H1 (cell line): ENCODE measurements around the gene DYNLL1. TPM values are rescaled to one million over a fixed set of nuclear protein-coding genes. Genes with fewer than 3 reads are reported as not detected.

ENCODE experiments used
- CTCF ChIA-PET: fragments of 300-600 bp; sonication (Branson Sonifier 250); formaldehyde crosslinking; loops from one replicate; lab custom pipeline; 2021; ENCODE audit not compliant: partially characterized antibody; lab: Charles Lee
- POLR2A ChIA-PET: fragments of 300-600 bp; sonication (Branson Sonifier 250); formaldehyde crosslinking; loops from one replicate; lab custom pipeline; 2021; ENCODE audit warnings: inconsistent platforms; ENCODE audit not compliant: partially characterized antibody; lab: Charles Lee
- DNase-seq, 2 experiments: peaks; one replicate each; pipeline versions ENCODE4 v3.0.0 to v3.0.0-alpha.2; 2010 to 2022; ENCODE audit warnings: low spot score in 2 of 2, low read depth in 1 of 2, mixed read lengths in 1 of 2
- FAIRE-seq: peaks from 2 replicates; lab custom pipeline; 2011; peaks lifted over from hg19 to GRCh38; lab: Jason Lieb, UNC
- H2AFZ ChIP-seq: 2 replicates; pipeline ENCODE4 v1.8.1; 2012; ENCODE audit warnings: low read length, inconsistent platforms
- H2AK5ac ChIP-seq: 2 replicates; pipeline ENCODE4 v1.6.1; 2013; ENCODE audit warnings: low read depth, low read length
- H2BK120ac ChIP-seq: replicated peaks from 2 replicates; pipeline ENCODE3; 2013; ENCODE audit warnings: low read depth, low read length, inconsistent platforms
- H2BK12ac ChIP-seq: 2 replicates; pipeline ENCODE4 v1.6.1; 2013; ENCODE audit warnings: low read depth, low read length
- H2BK15ac ChIP-seq: 2 replicates; pipeline ENCODE4 v1.6.1; 2013; ENCODE audit warnings: low read length
- H2BK20ac ChIP-seq: 2 replicates; pipeline ENCODE4 v1.6.1; 2013; ENCODE audit warnings: low read length
- H2BK5ac ChIP-seq: 2 replicates; pipeline ENCODE4 v1.6.1; 2013; ENCODE audit warnings: low read depth, low read length
- H3K14ac ChIP-seq: 2 replicates; pipeline ENCODE4 v1.6.1; 2013; ENCODE audit warnings: inconsistent platforms; ENCODE audit not compliant: insufficient read length
- H3K18ac ChIP-seq: 2 replicates; pipeline ENCODE4 v1.6.1; 2013; ENCODE audit warnings: low read length; ENCODE audit errors: extremely low read depth
- H3K23ac ChIP-seq: 2 replicates; pipeline ENCODE4 v1.6.1; 2013; ENCODE audit warnings: inconsistent platforms; ENCODE audit not compliant: insufficient read length
- H3K23me2 ChIP-seq: 2 replicates; pipeline ENCODE4 v1.6.1; 2013; ENCODE audit warnings: low read depth, low read length
- H3K27ac ChIP-seq: 2 replicates; pipeline ENCODE4 v1.6.1; 2011; ENCODE audit warnings: low read depth, low read length, inconsistent platforms
- H3K27me3 ChIP-seq, 4 experiments: replicated peaks in 1 of 4; 1 replicate in 1 of 4; 2 replicates in 3 of 4; pipeline versions ENCODE4 v1.6.1 to v1.8.1; 2011 to 2013; ENCODE audit warnings: low read length in 3 of 4, mild to moderate bottlenecking in 3 of 4, inconsistent platforms in 2 of 4, mixed read lengths in 2 of 4, moderate library complexity in 1 of 4; ENCODE audit not compliant: control insufficient read depth in 3 of 4, insufficient read depth in 3 of 4; ENCODE audit errors: extremely low read depth in 1 of 4
- H3K36me3 ChIP-seq, 4 experiments: 2 replicates each; pipeline versions ENCODE4 v1.6.1 to v1.8.1; 2011 to 2013; ENCODE audit warnings: mild to moderate bottlenecking in 4 of 4, low read length in 3 of 4, moderate library complexity in 2 of 4, control low read depth in 1 of 4, inconsistent platforms in 1 of 4; ENCODE audit not compliant: insufficient read depth in 4 of 4, control insufficient read depth in 2 of 4
- H3K4ac ChIP-seq: replicated peaks from 2 replicates; pipeline ENCODE3; 2013; ENCODE audit warnings: low read length, low read depth, mixed read lengths, inconsistent platforms; ENCODE audit not compliant: insufficient read length
- H3K4me1 ChIP-seq, 4 experiments: replicated peaks in 1 of 4; 1 replicate in 1 of 4; 2 replicates in 3 of 4; pipeline versions ENCODE4 v1.6.1 to v1.8.1; 2011 to 2013; ENCODE audit warnings: low read length in 3 of 4, inconsistent platforms in 2 of 4, mixed read lengths in 1 of 4; ENCODE audit not compliant: insufficient read depth in 4 of 4, control insufficient read depth in 3 of 4
- H3K4me2 ChIP-seq, 2 experiments: 2 replicates each; pipeline versions ENCODE4 v1.6.1 to v1.8.1; 2011 to 2013; ENCODE audit warnings: low read depth in 2 of 2, low read length in 2 of 2, control low read depth in 1 of 2, inconsistent platforms in 1 of 2, mild to moderate bottlenecking in 1 of 2; ENCODE audit not compliant: insufficient read depth in 1 of 2
- H3K4me3 ChIP-seq, 4 experiments: fragments of 200-600, 300-600 bp in 1 of 4; sonication (generic), shearing (Covaris generic), sonication (Bioruptor Twin) in 1 of 4; 2 replicates each; pipeline versions ENCODE4 v1.5.1 to v1.8.1; 2011 to 2016; ENCODE audit warnings: low read length in 4 of 4, low read depth in 3 of 4, control low read depth in 2 of 4, inconsistent platforms in 2 of 4, mild to moderate bottlenecking in 2 of 4, mixed read lengths in 1 of 4, moderate library complexity in 1 of 4; ENCODE audit not compliant: insufficient read depth in 2 of 4; ENCODE audit errors: extremely low read depth in 1 of 4
- H3K56ac ChIP-seq: replicated peaks from 2 replicates; pipeline ENCODE3; 2013; ENCODE audit warnings: low read depth, mild to moderate bottlenecking, mixed read lengths, low read length, inconsistent platforms; ENCODE audit not compliant: insufficient read length
- H3K79me1 ChIP-seq: 2 replicates; pipeline ENCODE4 v1.6.1; 2013; ENCODE audit warnings: low read depth, low read length, control low read depth
- H3K79me2 ChIP-seq, 2 experiments: 2 replicates each; pipeline versions ENCODE4 v1.6.1 to v1.8.1; 2012 to 2013; ENCODE audit warnings: low read length in 2 of 2, mild to moderate bottlenecking in 2 of 2, inconsistent platforms in 1 of 2; ENCODE audit not compliant: insufficient read depth in 2 of 2, control insufficient read depth in 1 of 2
- H3K9ac ChIP-seq, 4 experiments: replicated peaks in 1 of 4; 1 replicate in 1 of 4; 2 replicates in 3 of 4; pipeline versions ENCODE4 v1.6.1 to v1.8.1; 2011 to 2013; ENCODE audit warnings: low read depth in 3 of 4, low read length in 3 of 4, control low read depth in 2 of 4, mild to moderate bottlenecking in 2 of 4, moderate library complexity in 2 of 4, inconsistent platforms in 1 of 4; ENCODE audit errors: extremely low read depth in 1 of 4
- H3K9me3 ChIP-seq, 2 experiments: 2 replicates each; pipeline versions ENCODE4 v1.6.1 to v1.8.1; 2012 to 2013; ENCODE audit warnings: mild to moderate bottlenecking in 2 of 2, moderate library complexity in 2 of 2, control low read depth in 1 of 2, inconsistent platforms in 1 of 2, low read depth in 1 of 2, low read length in 1 of 2, mixed read lengths in 1 of 2; ENCODE audit not compliant: insufficient read depth in 2 of 2
- H4K20me1 ChIP-seq, 2 experiments: replicated peaks in 1 of 2; 2 replicates each; pipeline versions ENCODE3 to v1.8.1; 2011 to 2013; ENCODE audit warnings: inconsistent platforms in 2 of 2, low read length in 2 of 2, mild to moderate bottlenecking in 1 of 2; ENCODE audit not compliant: insufficient read depth in 2 of 2, control insufficient read depth in 1 of 2
- H4K5ac ChIP-seq: 2 replicates; pipeline ENCODE4 v1.6.1; 2013; ENCODE audit warnings: low read length, low read depth, mixed read lengths, inconsistent platforms; ENCODE audit not compliant: insufficient read length
- H4K8ac ChIP-seq: 2 replicates; pipeline ENCODE4 v1.8.0; 2013; ENCODE audit warnings: mild to moderate bottlenecking, moderate library complexity, low read length, inconsistent platforms; ENCODE audit not compliant: insufficient read depth; ENCODE audit errors: extremely low read depth
- H4K91ac ChIP-seq: replicated peaks from 2 replicates; pipeline ENCODE3; 2013; ENCODE audit warnings: low read length, mixed read lengths, inconsistent platforms; ENCODE audit not compliant: insufficient read length
- BRCA1 ChIP-seq: IDR thresholded peaks from 2 replicates; pipeline ENCODE4 v1.6.1; 2012; ENCODE audit warnings: low read depth, low read length, improper control_type of control experiment
- CBX5 ChIP-seq: fragments of 300-800, 300-1000 bp; sonication (generic); IDR thresholded peaks from 2 replicates; pipeline ENCODE4 v1.7.1; 2016; ENCODE audit warnings: antibody characterized with exemption, low read length, low read depth
- CEBPB ChIP-seq: IDR thresholded peaks from 2 replicates; pipeline ENCODE4 v1.6.1; 2012; ENCODE audit warnings: low read depth, low read length
- EGR1 ChIP-seq: IDR thresholded peaks from 2 replicates; pipeline ENCODE4 v1.6.1; 2011; ENCODE audit warnings: low read depth, low read length, borderline replicate concordance
- GABPA ChIP-seq: IDR thresholded peaks from 2 replicates; pipeline ENCODE4 v1.6.1; 2011; ENCODE audit warnings: mild to moderate bottlenecking, low read length, moderate library complexity, borderline replicate concordance; ENCODE audit not compliant: insufficient read depth
- POLR2AphosphoS5 ChIP-seq: IDR thresholded peaks from 2 replicates; pipeline ENCODE4 v1.6.1; 2011; ENCODE audit warnings: low read depth, low read length
- RXRA ChIP-seq: IDR thresholded peaks from 2 replicates; pipeline ENCODE4 v1.6.1; 2011; ENCODE audit warnings: low read depth, mild to moderate bottlenecking, low read length, moderate library complexity; ENCODE audit not compliant: insufficient read depth
- TCF12 ChIP-seq: IDR thresholded peaks from 2 replicates; pipeline ENCODE4 v1.6.1; 2011; ENCODE audit warnings: low read depth, mild to moderate bottlenecking, low read length
- WGBS, 2 experiments: shearing (Covaris generic) in 1 of 2; methylation state at CpG; one replicate each; pipeline versions ENCODE4 v1.1.6 to v1.1.7; 2013 to 2015; ENCODE audit warnings: low lambda C conversion rate in 2 of 2, mixed read lengths in 2 of 2, inconsistent platforms in 1 of 2, low coverage in 1 of 2, missing lambda C conversion rate in 1 of 2; ENCODE audit not compliant: insufficient replicate concordance in 2 of 2, insufficient coverage in 1 of 2, insufficient read length in 1 of 2; ENCODE audit errors: extremely low coverage in 1 of 2, missing lambda C conversion rate in 1 of 2; 5-methylcytosine and 5-hydroxymethylcytosine counted together
- polyA plus RNA-seq, 7 experiments: library from polyadenylated mRNA; depleted of rRNA in 3 of 7; stranded (reverse) in 5 of 7; unstranded in 2 of 7; fragments of >200 nt in 5 of 7; fragments of 200-250 nt in 2 of 7; gene quantifications; 1 replicate in 5 of 7; 2 replicates in 1 of 7; 4 replicates in 1 of 7; pipeline versions ENCODE4 v1.2.1 to v1.2.3, GENCODE V29; 2011 to 2013; ENCODE audit warnings: missing spikeins in 2 of 7, mixed read lengths in 2 of 7
- total RNA-seq: library from RNA; stranded (reverse); fragmentation: NEBNext Ultra II Directional; extraction: Animal tissue kit (Norgen Biotek cat#: 25700); gene quantifications from 2 replicates; pipeline ENCODE4 v1.2.1, GENCODE V29; 2021

The DYNLL1 gene
- total and polyA plus RNA-seq, 2 of the 8 experiments (the other 6 are each of a cell fraction or from before 2014, with no cell fraction given): 423 to 488 TPM

DNA sequence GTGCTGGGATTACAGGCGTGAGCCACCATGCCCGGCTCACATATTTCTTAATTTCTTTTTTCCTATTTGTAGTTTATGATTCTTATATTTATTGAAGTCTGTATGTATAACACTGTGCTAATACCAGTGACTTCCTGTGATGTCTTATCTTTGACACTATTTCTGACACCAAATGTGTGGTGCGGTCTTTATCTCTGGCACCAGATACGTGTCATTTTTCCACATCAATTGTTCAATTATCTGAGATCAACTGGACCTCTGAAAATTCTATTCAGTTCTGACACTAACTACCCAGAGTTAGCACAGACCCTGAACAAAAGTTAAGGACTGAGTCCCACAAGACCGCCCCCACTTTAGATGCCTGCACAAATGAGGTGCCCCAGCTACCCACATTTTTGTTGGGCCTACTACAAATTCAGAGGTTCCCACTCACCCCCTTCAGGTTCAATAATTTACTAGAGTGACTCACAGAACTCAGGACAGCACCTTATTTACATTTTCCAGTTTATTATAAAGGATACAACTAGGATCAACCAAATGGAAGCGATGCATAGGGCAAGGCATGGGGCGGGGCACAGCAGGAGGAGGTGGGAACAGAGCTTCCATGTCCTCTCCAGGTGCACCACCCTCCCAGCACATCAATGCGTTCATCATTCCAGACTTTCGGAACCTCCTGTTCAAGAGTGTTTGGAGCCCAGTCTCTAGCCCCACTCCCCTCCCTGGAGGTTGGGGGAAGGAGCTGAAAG lies 14.7 kb upstream of the DYNLL1 start:
- H2BK20ac ChIP-seq: no peak overlapping the region
- H3K36me3 ChIP-seq: no peaks in the 10 kb centered on the region
- no peak overlapping the region for H2AFZ ChIP-seq
- H3K9me3 ChIP-seq: no peaks in the 10 kb centered on the region
- H3K23ac ChIP-seq: no peak overlapping the region
- H3K4me1 ChIP-seq: peaks cover 0 to 5% (median 0%) of the 10 kb centered on the region in 4 experiments; a peak in 1 of 7 replicates
- WGBS, 2 experiments: 91% methylated on average over 9 of the region's 9 CpGs; no CpG with 5 or more reads in 1 of the 2 experiments
- ChIA-PET POLR2A (interaction anchor here (0.8 to 4.2 kb wide), 7 partner anchors 10 to 280 kb away, joined by 3 to 25 read pairs (median 5); partner anchors contain the start of genes DYNLL1, RPLP0 and SRSF9), CTCF (interaction anchor here (1.9 kb wide), 1 partner anchor 15 kb away, joined by 4 read pairs; the partner anchor contains the start of gene DYNLL1)
- no peak overlapping the region for H3K18ac ChIP-seq
- no peak overlapping the region for H2BK120ac ChIP-seq
- FAIRE-seq: no peak
- no peak overlapping the region for H3K9ac ChIP-seq
- no peak overlapping the region for H3K4me3 ChIP-seq
- no peak overlapping the region for H3K27ac ChIP-seq
- peaks cover 0 to 1% of the 10 kb centered on the region in 2 experiments for H4K20me1 ChIP-seq
- H4K5ac ChIP-seq: no peak overlapping the region
- H3K23me2 ChIP-seq: no peaks in the 10 kb centered on the region
- H2AK5ac ChIP-seq: no peak overlapping the region
- H4K8ac ChIP-seq: no peak overlapping the region; the same call in 1 of the 2 replicates
- H2BK15ac ChIP-seq: no peak overlapping the region
- H3K14ac ChIP-seq: no peak overlapping the region
- no peak overlapping the region for H3K56ac ChIP-seq
- no peaks in the 10 kb centered on the region for H3K27me3 ChIP-seq
- no peaks in the 10 kb centered on the region for H3K79me2 ChIP-seq
- H3K79me1 ChIP-seq: peaks cover 2% of the 10 kb centered on the region; the same call in 1 of the 2 replicates
- DNase-seq: no peak
- H3K4ac ChIP-seq: no peak overlapping the region
- H3K4me2 ChIP-seq: no peak overlapping the region
- no peak overlapping the region for H4K91ac ChIP-seq
- H2BK12ac ChIP-seq: no peak overlapping the region
- H2BK5ac ChIP-seq: no peak overlapping the region
- no peak for TF ChIP-seq RXRA
- TF ChIP-seq BRCA1: no peak
- TF ChIP-seq TCF12: no peak
- TF ChIP-seq EGR1: no peak
- no peak for TF ChIP-seq CBX5
- TF ChIP-seq GABPA: no peak
- TF ChIP-seq POLR2AphosphoS5: no peak
- TF ChIP-seq CEBPB: no peak
